SH-SY5Y (cell line): ENCODE data around the gene PFKM.

Experiments
- GATA2 ChIP-seq: IDR thresholded peaks from 2 replicates; pipeline ENCODE4 v1.6.1; 2011; ENCODE audit warnings: mild to moderate bottlenecking, low read depth, low read length
- GATA3 ChIP-seq: IDR thresholded peaks from 2 replicates; pipeline ENCODE4 v1.6.1; 2011; ENCODE audit warnings: low read depth, mild to moderate bottlenecking, low read length, moderate library complexity

GRCh38 chr12:48119078-48119833, at the start of gene PFKM:
- TF ChIP-seq GATA2 = no peak
- TF ChIP-seq GATA3 = no peak
